Epithelial cell of prostate (primary cell): ENCODE results near the gene PWP2.
"Not testable (repeated sequence)": the region's sequence is repeated elsewhere in the genome, so short reads cannot be mapped to it uniquely, and the experiment has no call there.

Source experiments
- DNase-seq: peaks from one replicate; pipeline ENCODE4 v3.0.0-alpha.2; 2011; ENCODE audit warnings: low read depth, low spot score
- H3K27ac ChIP-seq: fragments of 450-650 bp; 2 replicates; pipeline ENCODE4 v1.5.1; 2017; ENCODE audit warnings: mild to moderate bottlenecking

Gene PWP2

GRCh38 chr21:44082648-44083440 is 24.4 kb upstream of the PWP2 start:
- H3K27ac ChIP-seq = no peak overlapping the region
- DNase-seq = peak; percentile 33

DNA sequence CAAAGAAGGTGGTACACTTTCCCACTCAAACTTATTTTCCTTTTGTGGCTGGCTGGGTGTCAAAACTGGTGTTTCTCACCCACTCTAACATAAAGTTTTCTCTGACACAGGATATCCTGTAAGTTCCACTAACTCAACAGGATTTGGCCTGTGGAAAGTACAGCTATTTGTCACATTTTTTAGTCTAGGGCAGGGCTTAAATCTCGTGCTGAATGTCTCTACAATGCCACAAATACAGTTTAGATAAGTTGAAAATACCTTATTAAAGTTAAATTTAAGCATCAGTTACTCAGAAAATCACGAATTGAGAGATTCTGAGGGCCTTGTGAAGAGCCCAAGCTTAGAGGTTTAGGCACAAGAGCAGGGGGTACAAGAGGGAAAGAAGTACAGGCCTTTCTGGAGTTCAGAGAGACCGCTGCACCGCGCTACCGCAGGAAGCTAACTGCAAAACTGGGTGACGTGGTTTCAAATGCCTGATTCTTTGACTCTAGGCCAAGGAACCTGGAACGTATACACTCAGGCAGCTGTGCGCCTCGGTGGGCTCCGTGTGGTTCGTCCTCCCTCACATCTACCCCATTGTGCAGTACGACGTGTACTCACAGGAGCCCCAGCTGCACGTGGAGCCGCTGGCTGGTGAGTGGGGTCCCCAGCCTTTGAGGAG is 23.4 kb upstream of the PWP2 start:
- H3K27ac ChIP-seq = no peak overlapping the region
- DNase-seq = no peak

DNA sequence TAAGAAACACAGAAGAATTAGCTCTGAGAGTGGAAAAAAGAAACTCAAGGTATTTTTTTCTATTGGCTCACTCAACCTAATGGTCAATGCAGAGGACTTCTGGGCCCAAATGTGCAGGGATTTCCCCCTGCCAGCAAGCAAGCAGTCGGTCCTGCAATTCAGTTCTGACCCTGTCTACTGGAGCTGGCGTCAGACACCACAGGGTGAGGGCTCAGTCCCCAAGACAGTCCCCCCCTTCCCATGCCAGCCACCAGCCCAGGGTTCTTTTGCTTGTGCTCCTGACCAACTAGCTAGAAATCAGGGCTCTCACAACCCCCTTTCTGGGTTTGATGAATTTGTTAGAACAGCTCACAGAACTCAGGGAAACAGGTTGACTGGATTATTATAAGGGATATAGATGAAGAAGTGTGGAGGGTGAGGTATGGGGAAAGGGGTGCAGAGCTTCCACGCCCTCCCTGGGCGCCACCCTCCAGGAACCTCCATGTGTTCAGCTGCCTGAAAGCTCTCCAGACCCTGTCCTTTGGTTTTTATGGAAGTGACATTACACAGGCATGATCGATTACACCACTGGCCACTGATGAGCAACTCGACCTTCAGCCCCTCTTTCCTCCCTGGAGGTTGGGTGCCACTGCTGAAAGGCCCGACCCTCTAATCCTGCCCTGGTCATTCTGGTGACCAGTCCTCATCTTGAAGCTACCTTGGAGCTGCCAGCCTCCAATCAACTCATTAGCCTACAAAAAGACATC is 22.5 kb upstream of the PWP2 start:
- no peak overlapping the region for H3K27ac ChIP-seq
- no peak for DNase-seq

DNA sequence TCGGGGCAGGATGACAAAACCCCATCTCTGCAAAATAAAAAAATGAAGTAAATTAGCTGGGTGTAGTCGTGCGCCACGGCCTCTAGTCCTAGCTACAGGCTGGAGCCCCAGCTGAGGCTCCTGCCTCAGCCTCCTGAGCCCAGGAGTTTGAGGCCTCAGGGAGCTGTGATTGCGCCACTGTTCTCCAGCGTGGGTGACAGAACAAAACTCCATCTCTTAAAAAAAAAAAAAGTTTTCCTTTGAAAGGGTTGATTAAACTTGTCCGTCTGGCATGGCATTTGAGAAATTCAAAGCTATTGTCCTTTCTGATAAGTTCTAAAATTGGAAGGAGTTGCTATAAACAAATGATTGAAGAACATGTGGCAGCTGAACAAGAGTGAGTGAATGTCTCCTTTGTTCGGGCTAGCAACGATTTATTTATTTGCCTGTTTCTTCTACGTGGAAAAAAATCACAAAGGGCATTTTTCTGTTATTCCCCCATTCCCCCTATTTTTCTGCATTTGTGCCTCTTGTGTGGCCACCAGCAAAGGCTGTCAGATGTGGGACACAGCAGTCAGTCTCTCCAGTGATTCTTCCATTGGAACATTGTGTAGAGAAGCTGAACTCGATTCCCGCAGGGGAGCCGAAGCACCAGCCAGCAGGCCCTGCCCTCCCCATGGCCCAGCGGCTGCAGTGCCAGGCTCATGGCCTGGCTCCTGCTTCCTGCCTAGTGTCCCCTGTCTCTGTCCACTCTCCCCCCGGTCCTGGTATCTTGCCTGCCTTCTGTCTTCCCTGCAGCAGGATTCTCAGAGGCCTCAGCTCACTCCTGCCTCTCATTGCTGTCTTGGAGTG is 21.5 kb upstream of the PWP2 start:
- H3K27ac ChIP-seq = no peak overlapping the region
- DNase-seq = no peak

DNA sequence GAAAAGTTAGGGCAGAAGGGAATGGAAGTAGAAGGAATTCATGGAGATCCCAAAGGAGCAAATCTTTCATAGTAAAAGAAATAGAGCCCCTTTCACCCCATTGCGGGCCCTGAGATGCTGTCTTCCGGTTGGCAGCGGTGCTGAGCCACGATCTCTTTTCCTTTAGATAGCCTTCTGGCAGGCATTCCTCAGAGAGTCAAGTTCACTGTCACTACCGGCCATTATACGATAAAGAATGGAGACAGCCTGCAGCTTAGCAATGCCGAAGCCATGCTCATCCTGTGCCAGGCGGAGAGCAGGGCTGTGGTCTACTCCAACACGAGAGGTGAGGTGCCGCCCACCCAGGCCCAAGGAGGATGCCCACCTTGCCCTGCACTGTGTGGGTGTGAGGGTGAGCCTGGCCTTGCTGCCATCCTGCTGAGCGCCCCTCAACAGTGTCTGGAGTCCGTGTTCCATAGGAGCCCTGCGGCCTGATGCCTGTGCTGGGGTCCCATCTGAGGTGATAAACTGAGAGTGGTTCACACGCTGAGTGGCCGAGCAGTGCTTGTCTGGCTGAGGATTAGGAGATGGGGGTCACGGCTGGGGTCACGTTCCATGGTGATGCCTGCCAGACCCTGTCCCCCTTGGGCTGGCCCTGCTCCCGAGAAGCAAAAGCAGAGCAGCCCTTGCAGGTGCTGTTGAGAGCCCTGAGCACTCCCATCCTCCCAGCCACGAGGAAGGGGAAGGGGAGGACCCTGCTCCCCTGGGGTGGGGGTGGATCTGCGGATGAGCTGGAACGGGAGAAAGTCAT is 20.4 kb upstream of the PWP2 start:
- no peak overlapping the region for H3K27ac ChIP-seq
- no peak for DNase-seq

GRCh38 chr21:44087426-44088400 is 19.5 kb upstream of the PWP2 start:
- no peak for DNase-seq
- no peak overlapping the region for H3K27ac ChIP-seq

GRCh38 chr21:44088401-44088780 is 18.8 kb upstream of the PWP2 start:
- DNase-seq = no peak

GRCh38 chr21:44089001-44089911 is 17.9 kb upstream of the PWP2 start:
- H3K27ac ChIP-seq = no peak overlapping the region
- DNase-seq = no peak

More at GRCh38 chr21:44088401-44088780, 18.8 kb upstream of the PWP2 start:
- no peak overlapping the region for H3K27ac ChIP-seq

GRCh38 chr21:44090325-44090724 is 16.9 kb upstream of the PWP2 start:
- no peak overlapping the region for H3K27ac ChIP-seq
- no peak for DNase-seq

DNA sequence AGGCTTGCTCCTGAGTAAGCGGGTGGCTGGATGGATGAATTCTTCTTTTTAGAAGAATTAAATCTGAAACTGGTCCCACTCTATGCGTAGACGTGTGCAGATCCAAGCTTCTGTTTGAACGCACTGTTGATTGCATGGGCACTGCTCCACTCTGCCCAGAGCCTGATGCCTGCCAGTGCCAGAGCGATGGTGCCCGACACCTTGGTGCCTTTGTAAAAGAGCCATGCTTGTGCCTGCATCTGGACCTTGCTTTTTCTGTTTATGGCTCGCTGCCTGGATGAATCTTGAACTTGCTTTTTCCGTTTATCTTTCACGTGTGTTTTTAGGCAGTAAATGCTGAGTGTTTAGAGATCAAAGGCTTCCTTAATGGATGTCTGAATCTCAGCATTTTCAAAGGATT is 15.0 kb upstream of the PWP2 start:
- no peak for DNase-seq
- H3K27ac ChIP-seq = no peak overlapping the region

DNA sequence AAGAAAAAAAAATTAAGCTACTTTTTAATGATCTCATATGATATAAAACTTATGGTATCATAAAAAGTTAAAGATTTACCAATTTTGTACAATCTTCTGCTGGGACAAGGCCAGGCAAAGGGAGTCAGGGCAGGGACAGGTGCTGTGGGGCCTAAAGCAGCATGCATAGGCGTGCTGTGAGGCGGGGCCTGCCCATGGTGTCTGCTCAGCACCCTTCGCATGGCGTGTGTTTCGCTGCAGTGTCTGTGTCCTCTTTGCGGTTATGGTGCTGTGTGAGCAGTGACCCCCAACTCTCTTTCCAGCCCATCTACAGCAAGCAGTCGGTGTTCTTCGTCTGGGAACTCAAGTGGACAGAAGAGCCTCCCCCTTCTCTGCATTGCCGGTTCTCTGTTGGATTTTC is 13.4 kb upstream of the PWP2 start:
- no peak overlapping the region for H3K27ac ChIP-seq
- DNase-seq = no peak

- H3K27ac ChIP-seq = no peak overlapping the region
- no peak for DNase-seq
Observed at GRCh38 chr21:44094832-44095231, 12.4 kb upstream of the PWP2 start.

- DNase-seq, H3K27ac ChIP-seq: not testable (repeated sequence)
Observed at GRCh38 chr21:44098507-44098906, 8.7 kb upstream of the PWP2 start.

GRCh38 chr21:44098964-44099363 is 8.2 kb upstream of the PWP2 start:
- DNase-seq, H3K27ac ChIP-seq: not testable (repeated sequence)

DNA sequence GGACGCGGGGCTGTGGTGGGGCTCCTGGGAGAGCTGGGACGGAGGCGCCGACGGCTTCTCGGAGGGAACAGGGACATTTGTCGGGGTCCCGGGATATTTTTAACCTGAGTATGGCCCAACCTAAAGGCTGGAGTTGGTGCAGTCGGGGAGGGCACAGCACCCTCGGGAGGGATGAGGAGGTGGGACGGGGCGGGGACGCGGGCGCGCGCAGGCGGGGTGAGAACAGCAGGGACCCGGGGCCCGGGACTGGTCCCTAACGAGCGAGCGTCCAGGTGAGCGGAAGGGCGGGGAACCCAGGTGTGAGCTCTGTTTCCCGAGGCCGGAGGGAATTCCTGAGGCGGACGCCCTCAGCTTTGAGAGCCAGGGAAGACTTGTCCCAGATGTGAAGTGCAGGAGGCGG is 390 bp downstream of the PWP2 start:
- H3K27ac ChIP-seq, DNase-seq: not testable (repeated sequence)

GRCh38 chr21:44113702-44114371 is 6.6 kb downstream of the PWP2 start:
- not testable (repeated sequence) for H3K27ac ChIP-seq, DNase-seq

DNA sequence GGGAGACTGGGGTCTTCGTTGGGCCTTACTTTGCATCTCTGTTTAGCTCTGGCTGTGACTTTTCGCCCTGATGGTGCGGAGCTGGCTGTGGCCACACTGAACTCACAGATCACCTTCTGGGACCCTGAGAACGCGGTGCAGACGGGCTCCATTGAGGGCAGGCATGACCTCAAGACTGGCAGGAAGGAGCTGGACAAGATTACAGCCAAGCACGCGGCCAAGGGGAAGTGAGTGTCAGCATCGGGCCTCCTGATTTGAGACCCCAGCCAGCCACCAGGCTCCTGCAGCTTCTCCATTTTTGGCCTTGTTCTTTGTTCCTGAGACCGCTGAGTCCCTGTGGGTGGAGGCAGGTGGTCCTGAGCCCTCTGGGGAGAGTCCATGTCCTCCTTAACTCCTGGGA is 14.9 kb downstream of the PWP2 start:
- DNase-seq, H3K27ac ChIP-seq: not testable (repeated sequence)
